HG03039 (cell line): ENCODE measurements around the gene HS3ST1.
"Not testable (repeated sequence)": the region's sequence is repeated elsewhere in the genome, so short reads cannot be mapped to it uniquely, and the experiment has no call there.

ENCODE experiments used
- ATAC-seq: cut with Tn5 transposase; IDR thresholded peaks from one replicate; pipeline ENCODE4 v1.9.1; 2021; ENCODE audit warnings: mild to moderate bottlenecking, moderate library complexity; ENCODE audit not compliant: unreplicated experiment

Gene HS3ST1

DNA sequence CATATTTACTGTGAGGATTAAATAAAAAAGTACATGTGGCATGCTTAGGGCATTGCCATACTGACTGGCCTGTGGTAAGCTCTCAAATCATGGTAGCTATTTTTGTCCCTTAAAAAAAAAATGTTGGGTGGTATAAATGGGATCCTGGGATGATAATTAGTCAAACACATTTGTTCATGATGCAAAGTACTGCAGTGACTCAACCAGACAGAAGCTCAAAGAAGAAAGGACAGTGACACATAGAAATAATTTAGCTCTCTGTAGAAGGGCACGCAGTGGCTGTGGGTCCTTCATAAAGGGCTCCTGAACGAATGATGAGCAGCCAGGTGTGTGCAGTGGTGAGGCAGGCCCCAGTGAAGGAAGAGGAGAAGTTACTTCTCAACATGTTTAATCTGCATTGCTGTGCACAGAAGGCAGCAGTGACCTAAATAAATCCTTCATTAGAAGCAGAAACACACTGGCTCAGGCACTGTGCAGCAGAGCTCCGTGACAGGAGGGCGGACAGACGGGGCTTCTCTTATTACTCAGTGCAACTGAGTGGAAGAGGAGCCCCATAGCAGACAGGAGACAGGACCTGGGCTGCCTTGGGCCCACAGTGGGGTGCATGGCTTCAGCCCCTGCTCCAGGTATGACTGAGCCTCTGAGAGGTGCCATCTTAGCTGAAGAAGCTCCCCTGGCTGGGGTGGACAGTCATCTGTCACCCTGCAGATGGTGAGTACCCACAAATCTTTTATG lies 20.3 kb downstream of the HS3ST1 start:
- ATAC-seq = no peak

DNA sequence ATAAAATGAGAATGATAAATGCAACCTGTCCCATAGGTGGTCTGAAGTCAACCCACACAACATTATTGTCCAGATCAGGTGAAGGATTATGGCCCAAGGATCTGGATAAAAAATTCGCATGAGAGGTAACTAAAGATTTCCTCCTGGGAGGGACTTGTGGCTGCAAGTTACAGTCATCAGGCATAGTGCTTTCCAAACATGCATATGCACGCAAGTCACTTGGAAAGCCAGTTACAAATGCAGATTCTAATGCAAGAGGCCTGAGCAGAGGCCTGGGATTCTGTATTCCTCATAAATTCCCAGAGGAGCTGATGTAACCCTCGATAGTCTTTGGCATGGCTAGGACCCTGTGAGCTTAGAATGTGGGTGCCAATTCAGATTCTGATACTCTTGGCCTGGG lies 21.1 kb downstream of the HS3ST1 start:
- ATAC-seq = no peak

DNA sequence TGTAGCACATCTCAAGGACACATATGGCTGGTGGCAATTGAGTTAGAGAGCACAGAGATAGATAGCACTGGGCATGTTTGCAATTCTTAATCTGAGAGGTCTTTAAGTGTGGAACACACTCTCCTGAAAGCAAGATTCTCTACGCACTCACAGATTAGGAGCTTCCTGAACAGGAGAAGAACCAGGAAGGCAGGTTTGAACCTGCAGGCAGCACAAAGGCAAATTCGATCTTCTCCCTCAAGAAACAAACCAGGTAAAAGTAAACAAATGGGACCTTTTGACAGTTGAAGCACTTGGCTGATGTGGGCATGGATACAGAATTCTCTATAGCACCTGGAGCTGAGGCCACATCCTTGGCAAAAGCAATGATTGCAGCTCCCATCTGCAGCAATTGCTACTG lies 24.3 kb downstream of the HS3ST1 start:
- no peak for ATAC-seq

DNA sequence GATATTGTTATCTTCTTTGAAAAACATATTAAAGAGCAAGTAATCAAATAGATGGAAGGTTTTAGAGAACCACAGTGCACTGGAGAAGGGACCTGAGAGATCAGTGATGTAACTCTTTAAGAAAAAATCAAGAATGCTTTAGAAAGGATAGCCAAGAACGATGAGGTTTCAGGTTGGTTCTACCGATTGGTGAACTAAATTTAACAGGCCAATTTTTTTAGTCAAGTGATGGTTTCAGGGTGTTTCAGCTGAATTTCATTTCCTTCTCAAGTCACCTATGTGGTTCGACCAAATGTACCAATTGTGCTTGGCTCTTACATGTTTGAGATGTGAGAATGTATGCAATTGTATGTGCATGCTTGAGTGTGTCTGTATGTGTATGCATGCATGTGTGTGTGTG lies 26.5 kb downstream of the HS3ST1 start:
- ATAC-seq = no peak

DNA sequence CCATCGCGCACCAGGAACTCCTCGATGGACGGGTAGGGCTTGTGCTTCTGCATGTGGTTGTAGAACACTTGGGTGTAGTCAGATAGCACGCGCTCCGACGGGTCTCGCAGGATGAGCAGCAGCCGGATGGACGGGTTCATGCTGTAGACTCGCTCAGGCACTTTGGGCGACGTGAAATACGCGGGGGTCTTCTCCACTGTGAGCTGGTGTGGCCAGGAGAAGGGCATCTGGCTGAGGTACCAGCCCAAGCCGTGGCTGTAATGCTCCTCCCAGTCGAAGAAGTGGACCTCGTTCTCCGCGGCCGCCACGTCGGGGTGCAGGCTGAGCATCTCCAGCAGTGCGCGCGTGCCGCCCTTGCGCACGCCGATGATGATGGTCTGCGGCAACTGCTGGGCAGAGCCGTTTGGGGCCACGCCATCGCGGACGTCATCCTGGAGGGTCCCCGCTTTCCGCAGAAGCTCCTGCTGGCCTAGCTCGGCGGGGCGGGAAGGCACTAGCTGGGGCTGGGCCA lies 29.2 kb downstream of the HS3ST1 start:
- no peak for ATAC-seq

DNA sequence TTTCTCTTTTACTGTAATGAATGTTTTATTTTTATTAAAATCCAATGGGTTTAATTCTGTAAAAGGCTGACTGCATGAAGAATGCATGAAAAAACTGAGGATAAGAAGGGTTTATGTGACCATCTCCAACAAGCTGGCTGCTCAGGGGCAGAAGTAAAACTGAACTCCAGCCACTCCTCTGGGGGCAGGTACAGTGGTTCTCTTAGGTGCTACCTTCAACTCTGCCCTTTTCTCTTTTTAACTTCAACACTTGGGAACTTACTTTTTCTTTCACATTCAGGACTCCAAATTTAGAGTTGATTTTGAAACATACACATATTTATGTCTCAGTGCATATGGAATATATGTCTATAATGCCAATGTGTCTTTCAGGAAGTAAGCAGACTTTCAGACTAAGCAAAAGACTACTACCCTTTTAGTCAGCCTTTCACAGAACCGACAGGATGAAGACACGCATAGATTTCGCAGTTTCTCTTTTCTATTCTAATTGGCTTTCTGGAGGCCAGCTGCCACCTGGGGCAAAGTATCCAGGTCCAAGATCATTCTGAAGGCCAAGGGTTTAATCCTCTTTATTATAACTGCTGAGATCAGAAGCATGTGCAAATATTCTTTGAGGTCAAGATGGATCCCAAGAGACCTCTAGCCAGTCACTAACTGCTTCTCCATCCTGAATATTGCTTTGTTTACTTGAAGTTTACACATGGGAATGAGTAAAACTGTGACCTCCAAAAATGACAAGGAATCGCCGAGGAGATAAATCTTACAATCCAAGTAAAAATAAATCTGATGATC lies 30.7 kb downstream of the HS3ST1 start:
- peak; percentile 77 for ATAC-seq

DNA sequence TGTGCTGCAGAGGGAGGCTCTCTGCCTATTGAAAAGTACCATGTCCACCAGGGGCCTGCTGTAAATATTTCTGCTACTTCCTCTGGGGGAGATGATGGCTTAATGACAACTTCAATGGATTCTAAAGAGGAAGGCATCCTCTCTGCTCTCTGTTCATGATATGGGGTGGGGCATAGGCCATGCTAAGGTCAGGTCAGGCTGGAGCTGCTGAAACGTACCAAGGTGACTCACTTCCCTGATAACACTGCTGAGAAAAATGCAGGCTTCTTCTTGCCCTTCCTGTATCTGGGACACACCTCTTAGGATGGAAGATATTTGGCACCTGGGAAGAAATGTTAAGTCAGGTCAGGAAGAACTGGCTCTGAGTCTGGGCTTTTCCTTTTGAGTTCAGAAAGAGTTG lies 31.5 kb downstream of the HS3ST1 start:
- no peak for ATAC-seq

DNA sequence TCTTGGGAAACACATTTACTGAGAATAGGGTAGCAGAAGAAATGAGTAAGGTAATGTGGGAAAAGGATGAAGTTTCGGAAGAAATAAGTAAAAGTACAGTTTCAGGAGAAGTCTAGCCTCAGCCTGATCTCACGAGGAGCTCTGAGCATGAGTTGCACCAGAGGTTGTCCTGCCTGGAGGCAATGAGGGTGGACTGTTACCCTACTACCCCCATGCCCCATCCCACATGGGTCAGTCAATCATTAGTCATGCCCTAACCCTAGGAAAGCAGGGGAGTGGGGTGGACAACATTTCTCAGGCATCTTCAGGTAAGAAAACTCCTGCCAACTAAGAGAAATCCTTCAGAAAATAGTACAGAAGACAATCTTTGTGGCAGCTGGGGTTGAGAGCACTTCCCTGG lies 35.1 kb downstream of the HS3ST1 start:
- ATAC-seq = no peak

DNA sequence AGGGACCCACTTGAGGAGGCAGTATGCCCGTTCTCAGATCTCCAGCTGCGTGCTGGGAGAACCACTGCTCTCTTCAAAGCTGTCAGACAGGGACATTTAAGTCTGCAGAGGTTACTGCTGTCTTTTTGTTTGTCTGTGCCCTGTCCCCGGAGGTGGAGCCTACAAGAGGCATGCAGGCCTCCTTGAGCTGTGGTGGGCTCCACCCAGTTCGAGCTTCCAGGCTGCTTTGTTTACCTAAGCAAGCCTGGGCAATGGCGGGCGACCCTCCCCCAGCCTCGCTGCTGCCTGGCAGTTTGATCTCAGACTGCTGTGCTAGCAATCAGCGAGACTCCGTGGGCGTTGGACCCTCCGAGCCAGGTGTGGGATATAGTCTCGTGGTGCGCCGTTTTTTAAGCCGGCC lies 44.6 kb downstream of the HS3ST1 start:
- not testable (repeated sequence) for ATAC-seq

DNA sequence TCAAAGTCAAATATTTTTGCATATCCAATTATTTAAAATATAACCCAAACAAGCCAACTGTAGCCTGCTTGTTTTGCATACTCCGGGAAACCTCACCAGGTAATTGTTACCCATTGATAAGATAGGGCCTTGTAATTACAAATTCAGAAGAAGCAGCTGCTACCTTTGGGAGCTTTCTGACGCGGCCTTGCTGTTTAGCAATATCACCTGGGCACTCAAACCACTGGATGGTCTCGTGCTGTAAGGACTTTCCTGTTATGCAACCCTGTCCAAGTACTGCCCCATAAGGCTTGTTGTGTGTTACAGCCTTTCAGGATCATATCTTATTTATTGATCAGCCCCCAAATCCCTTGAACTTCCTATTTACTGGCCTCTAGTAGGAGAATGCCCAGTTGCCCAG lies 52.1 kb downstream of the HS3ST1 start:
- no peak for ATAC-seq

DNA sequence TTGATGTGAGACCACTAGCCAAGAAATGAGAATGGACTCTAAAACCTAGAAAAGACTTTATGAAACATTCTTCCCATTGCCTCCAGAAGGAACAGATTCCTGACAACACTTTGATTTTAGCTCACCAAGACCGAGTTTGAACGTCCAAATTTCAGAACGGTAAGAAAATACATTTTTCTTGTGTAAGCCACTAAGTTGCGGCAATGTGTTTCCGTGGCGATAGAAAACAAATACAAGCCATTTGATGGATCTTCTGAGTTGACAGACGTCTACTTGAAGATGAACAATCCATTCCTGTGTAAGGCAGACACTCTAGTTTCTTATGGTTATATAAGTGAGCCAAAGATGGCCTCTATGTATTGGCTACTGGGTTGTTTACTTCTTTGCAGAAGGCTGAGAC lies 52.5 kb downstream of the HS3ST1 start:
- no peak for ATAC-seq

DNA sequence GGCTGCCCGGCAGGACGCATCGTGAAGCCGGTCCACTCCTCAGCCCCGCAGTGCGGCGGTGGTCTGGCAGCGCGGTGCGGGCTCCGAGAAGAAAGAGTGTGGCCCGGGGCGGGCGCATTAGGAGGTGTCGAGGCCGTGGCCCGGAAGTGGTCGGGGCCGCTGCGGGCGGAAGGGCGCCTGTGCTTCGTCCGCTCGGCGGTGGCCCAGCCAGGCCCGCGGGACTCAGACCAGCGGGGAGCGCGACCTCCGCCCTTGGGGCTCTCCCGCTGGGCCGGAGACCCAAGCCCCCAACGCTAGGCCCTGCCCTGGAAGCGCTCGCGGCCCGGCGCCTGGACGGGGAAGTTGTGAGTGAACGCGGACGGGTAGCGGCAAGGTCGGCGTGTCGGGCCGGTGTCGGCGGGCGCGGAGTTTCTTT lies 60.0 kb downstream of the HS3ST1 start:
- ATAC-seq = no peak

DNA sequence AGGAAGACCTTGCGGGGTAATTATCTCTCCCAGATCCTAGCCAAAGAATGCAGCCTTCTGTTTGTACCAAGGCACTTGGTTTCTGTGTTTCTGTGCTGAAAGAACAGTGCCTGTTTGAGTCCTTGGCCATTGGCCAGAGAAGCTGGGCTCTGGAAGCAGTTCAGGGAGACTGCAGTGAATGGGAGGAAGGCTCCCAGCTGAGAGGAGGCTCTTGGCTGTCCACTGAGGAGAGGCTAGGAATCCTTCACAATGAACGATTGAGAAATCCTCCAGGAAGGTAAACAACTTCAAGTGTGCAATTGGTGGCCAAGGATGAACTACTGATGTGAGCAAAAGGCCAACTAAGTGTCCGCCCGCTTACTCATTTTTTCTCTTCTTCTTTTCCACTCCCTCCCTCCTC lies 61.3 kb downstream of the HS3ST1 start:
- ATAC-seq = no peak

DNA sequence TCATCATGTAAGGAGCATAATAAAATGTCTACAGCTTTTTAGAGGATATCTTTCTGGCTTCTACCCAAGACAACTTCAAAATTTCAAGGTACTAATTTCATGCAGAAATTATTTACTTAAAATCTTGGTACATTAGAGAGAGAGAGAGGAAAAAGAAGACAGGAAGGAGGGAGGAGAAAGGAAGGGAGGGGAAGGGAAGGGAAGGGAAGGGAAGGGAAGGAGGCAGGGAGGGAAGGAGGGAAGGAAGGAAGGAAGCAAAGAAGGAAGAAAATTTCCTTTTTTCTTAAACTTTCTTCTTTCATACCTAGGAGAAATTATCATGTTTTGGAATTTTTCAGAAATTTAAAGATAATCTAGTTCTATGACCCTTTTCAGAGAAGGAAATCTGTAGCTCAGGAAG lies 61.8 kb downstream of the HS3ST1 start:
- ATAC-seq = no peak

DNA sequence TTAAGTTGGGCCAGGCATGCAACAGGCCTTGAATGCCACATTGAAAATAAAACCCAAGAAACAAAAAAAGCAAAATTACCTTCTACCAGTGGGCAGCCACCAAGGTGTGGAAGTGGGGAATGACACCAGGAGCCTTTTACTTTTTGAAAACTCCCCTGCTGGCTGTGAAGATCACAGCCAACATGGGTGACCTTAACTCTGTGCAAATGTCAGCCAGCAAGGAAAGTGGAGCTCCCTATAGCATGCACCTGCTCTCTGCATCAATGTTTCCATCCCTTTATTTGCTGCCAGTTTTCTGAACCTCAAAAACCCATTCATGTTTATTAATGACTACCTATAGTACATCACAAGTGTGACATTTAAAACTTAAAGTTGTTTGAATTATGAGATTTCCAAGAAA lies 63.7 kb downstream of the HS3ST1 start:
- no peak for ATAC-seq

DNA sequence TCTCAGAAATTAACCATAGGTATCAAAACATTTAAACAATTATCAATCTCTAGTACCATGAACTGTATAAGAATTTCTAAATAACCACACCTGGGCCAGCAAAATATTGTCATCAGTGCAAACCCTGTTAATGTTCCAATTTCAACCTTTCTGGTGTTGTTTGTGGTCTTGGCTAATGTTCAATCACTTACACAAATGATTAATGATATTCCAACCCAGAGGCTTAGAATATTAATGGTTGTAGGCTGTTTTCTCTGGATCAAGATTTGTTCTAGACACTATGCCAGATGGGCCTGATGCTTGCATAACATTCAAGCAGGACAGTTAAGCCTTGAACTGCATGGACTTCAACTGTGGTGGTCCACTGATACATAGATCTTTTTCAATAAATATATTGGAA lies 69.1 kb downstream of the HS3ST1 start:
- ATAC-seq = no peak

DNA sequence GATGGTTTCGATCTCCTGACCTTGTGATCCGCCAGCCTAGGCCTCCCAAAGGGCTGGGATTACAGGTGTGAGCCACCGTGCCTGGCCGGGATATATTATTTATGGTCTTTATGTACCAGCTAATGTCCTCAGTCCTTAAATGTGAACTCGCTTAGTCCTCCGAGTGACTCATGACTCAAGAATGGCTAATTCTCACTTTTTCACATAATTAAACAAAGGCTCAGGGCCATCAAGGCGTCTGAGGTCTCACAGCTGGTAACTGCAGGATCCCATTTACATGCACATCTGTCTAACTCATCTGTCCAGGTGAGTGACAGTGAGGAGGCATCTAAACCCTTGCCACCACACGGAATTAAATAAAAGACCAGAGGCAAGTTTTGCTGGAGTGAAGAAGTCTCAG lies 73.5 kb downstream of the HS3ST1 start:
- ATAC-seq = no peak

DNA sequence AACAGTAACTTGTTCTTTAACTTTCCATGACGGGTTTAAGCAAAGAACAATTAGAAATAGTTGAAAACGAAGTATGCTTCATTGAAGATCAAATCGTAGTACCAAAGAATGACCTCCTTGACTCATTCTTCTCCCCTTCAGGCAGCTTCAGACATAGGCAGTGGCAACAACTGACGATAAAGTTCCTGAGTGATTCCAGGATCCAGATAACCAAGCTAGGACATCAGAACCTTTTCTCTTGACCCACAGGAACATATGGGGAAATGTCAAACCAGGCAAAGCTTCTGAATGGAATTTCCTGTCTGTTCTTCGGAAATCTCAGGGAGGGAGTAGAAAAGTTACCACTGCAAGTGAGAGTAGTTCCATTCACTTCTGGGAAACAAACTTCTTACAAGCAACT lies 74.2 kb downstream of the HS3ST1 start:
- no peak for ATAC-seq

DNA sequence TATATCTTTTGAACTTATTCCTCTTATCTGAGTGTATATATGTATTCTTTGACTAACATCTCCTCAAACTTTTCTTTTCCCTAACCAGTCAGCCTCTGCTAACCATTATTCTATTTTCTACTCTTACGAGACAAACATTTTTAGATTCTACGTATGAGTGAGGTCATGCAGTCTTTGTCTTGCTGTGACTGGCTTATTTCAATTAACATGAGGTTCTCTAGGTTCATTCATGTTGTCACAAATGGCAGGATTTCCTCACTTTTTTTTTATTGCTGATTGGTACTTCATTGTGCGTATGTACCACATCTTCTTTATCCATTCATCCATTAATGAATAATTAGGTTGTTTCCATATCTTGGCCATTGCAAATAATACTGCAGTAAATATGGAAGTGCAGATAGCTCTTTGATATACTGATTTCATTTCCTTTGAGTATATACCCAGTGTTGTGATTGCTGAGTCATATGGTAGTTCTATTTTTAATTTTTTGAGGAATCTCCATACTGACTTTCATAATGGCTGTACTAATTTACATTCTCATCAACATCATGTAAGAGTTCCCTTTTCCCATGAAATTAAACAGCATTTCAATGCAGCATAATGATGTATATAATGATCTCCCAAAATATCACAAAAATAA lies 80.1 kb downstream of the HS3ST1 start:
- ATAC-seq = no peak

DNA sequence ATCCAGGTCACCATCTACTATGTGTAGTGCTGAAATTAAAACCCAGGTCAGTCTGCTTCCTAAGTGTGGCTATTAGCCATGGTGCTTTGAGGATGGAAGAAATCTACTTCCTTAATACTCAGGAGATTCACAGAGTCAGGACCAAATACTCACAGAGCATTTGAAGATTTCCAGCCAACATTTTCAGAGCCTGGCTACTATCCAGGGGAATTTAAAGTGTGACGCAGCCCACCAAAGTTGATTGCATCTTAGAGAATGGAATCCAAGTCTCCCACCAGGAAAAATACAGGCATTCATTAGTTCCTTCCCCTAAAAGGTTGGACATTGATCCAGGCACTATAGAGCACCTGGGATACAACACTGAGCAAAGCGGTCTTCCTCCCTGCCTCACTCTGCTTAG lies 83.8 kb downstream of the HS3ST1 start:
- no peak for ATAC-seq

DNA sequence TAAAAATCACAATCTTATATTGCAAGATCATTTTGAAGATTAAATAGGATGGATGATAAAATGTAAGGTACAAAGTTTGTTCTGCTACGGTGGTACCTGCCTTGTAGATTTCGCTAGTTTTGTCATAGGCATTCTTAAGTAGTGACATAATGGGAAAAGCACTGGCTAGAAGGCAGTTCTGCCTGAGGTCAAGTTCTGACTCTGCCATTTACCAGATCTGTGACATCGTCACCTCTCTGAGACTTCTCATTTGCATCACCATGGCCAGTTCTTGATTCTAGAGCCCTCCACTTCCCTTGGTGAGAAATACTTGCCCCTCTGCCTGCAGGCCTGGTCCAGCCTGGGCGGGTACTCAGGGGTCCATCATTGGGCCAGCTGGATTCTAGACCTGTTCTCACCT lies 85.2 kb downstream of the HS3ST1 start:
- ATAC-seq = no peak
